ENCODE data around the gene CFAP141. TPM values are rescaled to one million over a fixed set of nuclear protein-coding genes. Genes with fewer than 3 reads are reported as not detected.

Gene CFAP141
- polyA plus RNA-seq, 1 donor (not counting 4 experiments of a cell fraction or from before 2014, with no cell fraction given): not detected

DNA sequence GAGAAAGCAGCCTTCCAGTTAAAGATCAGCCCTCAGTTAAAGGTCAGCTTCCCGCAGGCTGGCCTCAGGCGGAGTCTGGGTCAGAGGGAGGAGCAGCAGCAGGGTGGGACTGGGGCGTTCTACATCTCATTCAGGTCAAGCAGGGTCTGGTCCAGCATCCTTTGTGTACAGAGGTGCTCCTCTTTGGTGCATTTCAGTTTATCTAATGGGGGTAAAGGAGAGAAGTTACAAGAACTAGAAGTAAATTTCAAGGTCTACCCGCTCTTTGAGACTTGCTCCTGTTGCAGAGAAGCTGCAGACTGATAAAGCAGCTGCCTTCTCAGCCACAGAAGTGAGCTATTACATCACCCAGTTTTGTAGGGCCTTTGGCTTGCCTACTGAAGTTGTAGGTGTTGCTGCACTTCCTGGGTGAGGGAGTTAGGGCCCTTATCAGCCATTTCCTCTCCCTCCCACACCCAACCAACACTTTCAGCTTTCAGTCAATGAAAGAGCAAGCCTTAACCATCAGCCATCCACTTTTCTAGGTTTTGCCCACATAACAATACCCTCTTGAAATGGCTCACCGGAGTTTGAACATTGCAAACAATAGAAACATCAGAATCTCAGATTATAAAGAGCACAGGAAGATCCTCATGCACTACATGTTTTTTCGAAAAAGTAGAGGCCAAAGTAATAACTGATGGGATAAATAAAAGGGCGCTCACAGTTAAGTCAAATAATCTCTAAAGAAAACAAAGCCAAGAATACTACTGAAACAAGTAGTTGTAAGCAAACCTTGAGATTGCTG, 48.4 kb downstream of the CFAP141 start:
- peaks cover 5% of the 10 kb centered on the region for H3K9me1 ChIP-seq (ENCODE audit: control insufficient read depth, extremely low read depth, insufficient read depth, low read length)
- no peak overlapping the region for H3K9ac ChIP-seq (ENCODE audit: control insufficient read depth, extremely low read depth, insufficient read depth, low read length)
- peaks cover 19% of the 10 kb centered on the region for H3K79me2 ChIP-seq (ENCODE audit: control insufficient read depth, insufficient read depth, low read length)
- H3K9me3 ChIP-seq (ENCODE audit: control insufficient read depth, low read depth, low read length): no peaks in the 10 kb centered on the region
- H3K27ac ChIP-seq (ENCODE audit: control insufficient read depth, insufficient read depth, low read length): no peak overlapping the region
- no peak overlapping the region for H3K4me2 ChIP-seq (ENCODE audit: control insufficient read depth, extremely low read depth, insufficient read depth, low read depth, low read length)
- dilution Hi-C loops (cut with MboI; ENCODE audit: extremely low pct_ligation_motif_present, low sequenced_read_pairs): no loop called here
- DNase-seq (ENCODE audit: low read depth, low spot score): no peak
- H3K4me1 ChIP-seq (ENCODE audit: control insufficient read depth, extremely low read depth, insufficient read depth, low read length): no peaks in the 10 kb centered on the region
- peaks cover 10% of the 10 kb centered on the region for H4K20me1 ChIP-seq (ENCODE audit: control insufficient read depth, extremely low read depth, insufficient read depth, low read length)
- peaks cover 12 to 49% of the 10 kb centered on the region in 2 experiments for H3K36me3 ChIP-seq (ENCODE audit: control insufficient read depth in 2 of 2, extremely low read depth in 1 of 2, insufficient read depth in 2 of 2, low read length in 2 of 2)
- TF ChIP-seq, protein P1, sequence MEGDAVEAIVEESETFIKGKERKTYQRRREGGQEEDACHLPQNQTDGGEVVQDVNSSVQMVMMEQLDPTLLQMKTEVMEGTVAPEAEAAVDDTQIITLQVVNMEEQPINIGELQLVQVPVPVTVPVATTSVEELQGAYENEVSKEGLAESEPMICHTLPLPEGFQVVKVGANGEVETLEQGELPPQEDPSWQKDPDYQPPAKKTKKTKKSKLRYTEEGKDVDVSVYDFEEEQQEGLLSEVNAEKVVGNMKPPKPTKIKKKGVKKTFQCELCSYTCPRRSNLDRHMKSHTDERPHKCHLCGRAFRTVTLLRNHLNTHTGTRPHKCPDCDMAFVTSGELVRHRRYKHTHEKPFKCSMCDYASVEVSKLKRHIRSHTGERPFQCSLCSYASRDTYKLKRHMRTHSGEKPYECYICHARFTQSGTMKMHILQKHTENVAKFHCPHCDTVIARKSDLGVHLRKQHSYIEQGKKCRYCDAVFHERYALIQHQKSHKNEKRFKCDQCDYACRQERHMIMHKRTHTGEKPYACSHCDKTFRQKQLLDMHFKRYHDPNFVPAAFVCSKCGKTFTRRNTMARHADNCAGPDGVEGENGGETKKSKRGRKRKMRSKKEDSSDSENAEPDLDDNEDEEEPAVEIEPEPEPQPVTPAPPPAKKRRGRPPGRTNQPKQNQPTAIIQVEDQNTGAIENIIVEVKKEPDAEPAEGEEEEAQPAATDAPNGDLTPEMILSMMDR (optimal IDR thresholded peaks at IDR 0.05 in 1 of 3, IDR thresholded peaks at IDR 0.05 in 1 of 3, conservative IDR thresholded peaks at IDR 0.05 in 1 of 3; ENCODE audit: extremely low read depth in 1 of 3, insufficient read depth in 2 of 3, low read length in 3 of 3): no peak
- no peak for TF ChIP-seq EZH2 (IDR thresholded peaks at IDR 0.05; ENCODE audit: low read length)
- H2AFZ ChIP-seq (ENCODE audit: control insufficient read depth, low read length): no peak overlapping the region
- H3K27me3 ChIP-seq (ENCODE audit: control insufficient read depth, extremely low read depth, insufficient read depth, low read length): no peaks in the 10 kb centered on the region
- no peak for FAIRE-seq
- no peak overlapping the region for H3K4me3 ChIP-seq (ENCODE audit: control insufficient read depth in 2 of 3, extremely low read depth in 1 of 3, insufficient read depth in 2 of 3, low read depth in 1 of 3, low read length in 3 of 3)

DNA sequence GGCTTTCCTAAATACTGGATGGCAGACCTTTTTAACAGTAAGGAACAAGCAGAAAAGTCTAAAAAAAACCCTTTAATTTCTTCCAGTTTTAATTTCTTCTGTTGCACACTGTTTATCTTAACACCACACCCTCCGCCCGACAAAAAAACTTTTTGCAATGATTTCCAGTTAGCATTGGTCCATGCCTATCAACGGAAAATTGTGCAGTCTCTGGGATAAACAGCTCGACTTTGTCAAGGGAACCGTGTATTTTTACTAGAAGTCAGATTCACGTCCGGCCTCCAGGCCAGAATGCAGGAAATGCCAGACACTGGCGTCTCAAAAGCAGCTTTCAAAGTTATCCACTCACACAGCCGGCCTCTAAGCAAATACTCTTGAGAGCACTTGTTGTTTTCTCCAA, 50.9 kb downstream of the CFAP141 start:
- Histone ChIP-seq H2AFZ (ENCODE audit: control insufficient read depth, low read length) (no peak overlapping the region), H3K4me3 (ENCODE audit: control insufficient read depth in 2 of 3, extremely low read depth in 1 of 3, insufficient read depth in 2 of 3, low read depth in 1 of 3, low read length in 3 of 3) (no peak overlapping the region), H3K4me2 (ENCODE audit: control insufficient read depth, extremely low read depth, insufficient read depth, low read depth, low read length) (no peak overlapping the region), H3K79me2 (ENCODE audit: control insufficient read depth, insufficient read depth, low read length) (peaks cover 6% of the 10 kb centered on the region), H3K4me1 (ENCODE audit: control insufficient read depth, extremely low read depth, insufficient read depth, low read length) (no peaks in the 10 kb centered on the region), H4K20me1 (ENCODE audit: control insufficient read depth, extremely low read depth, insufficient read depth, low read length) (peaks cover 8% of the 10 kb centered on the region), H3K9ac (ENCODE audit: control insufficient read depth, extremely low read depth, insufficient read depth, low read length) (no peak overlapping the region), H3K9me3 (ENCODE audit: control insufficient read depth, low read depth, low read length) (no peaks in the 10 kb centered on the region), H3K9me1 (ENCODE audit: control insufficient read depth, extremely low read depth, insufficient read depth, low read length) (peaks cover 3% of the 10 kb centered on the region), H3K27me3 (ENCODE audit: control insufficient read depth, extremely low read depth, insufficient read depth, low read length) (no peaks in the 10 kb centered on the region), H3K36me3 (ENCODE audit: control insufficient read depth in 2 of 2, extremely low read depth in 1 of 2, insufficient read depth in 2 of 2, low read length in 2 of 2) (peaks cover 7 to 30% of the 10 kb centered on the region in 2 experiments), H3K27ac (ENCODE audit: control insufficient read depth, insufficient read depth, low read length) (no peak overlapping the region)
- DNase-seq (ENCODE audit: low read depth, low spot score) (no peak), FAIRE-seq (no peak)
- TF ChIP-seq, protein P1 (optimal IDR thresholded peaks at IDR 0.05 in 1 of 3, IDR thresholded peaks at IDR 0.05 in 1 of 3, conservative IDR thresholded peaks at IDR 0.05 in 1 of 3; ENCODE audit: extremely low read depth in 1 of 3, insufficient read depth in 2 of 3, low read length in 3 of 3): no peak
- TF ChIP-seq EZH2 (IDR thresholded peaks at IDR 0.05; ENCODE audit: low read length): no peak
- dilution Hi-C loops (cut with MboI; ENCODE audit: extremely low pct_ligation_motif_present, low sequenced_read_pairs): no loop called here

Measured in keratinocyte (primary cell).